ENCODE measurements around the gene JPH3.

JPH3 gene

DNA sequence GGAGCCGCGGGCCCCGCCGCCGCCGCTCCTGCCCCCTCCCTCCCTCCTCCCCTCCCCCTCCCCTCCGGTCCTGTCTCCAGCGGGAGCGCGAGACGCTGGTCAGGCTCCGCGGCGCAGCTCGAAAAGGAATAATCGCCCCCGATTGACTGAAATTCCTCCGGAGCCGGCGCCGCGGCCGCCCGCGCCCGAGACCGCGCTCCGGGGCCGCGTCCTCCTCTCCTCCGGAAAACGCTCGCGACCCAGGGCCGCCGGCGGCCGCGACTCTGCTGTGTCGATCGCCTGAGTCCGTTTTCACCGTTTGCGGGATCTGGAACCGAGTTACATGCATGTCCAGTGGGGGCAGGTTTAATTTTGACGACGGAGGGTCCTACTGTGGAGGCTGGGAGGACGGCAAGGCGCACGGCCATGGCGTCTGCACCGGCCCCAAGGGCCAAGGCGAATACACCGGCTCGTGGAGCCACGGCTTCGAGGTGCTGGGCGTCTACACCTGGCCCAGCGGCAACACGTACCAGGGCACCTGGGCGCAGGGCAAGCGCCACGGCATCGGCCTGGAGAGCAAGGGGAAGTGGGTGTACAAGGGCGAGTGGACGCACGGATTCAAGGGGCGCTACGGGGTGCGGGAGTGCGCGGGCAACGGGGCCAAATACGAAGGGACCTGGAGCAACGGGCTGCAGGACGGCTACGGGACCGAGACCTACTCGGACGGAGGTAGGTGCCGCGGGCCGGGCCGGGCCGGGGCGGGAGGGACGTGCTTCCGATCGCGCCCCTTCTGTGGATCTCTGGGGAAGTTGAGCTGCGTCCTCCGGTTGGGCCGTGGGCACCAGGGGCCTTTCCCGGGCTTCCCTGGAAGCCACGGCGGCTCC is 744 bp downstream of the JPH3 start:
- DNase-seq: no peak

DNA sequence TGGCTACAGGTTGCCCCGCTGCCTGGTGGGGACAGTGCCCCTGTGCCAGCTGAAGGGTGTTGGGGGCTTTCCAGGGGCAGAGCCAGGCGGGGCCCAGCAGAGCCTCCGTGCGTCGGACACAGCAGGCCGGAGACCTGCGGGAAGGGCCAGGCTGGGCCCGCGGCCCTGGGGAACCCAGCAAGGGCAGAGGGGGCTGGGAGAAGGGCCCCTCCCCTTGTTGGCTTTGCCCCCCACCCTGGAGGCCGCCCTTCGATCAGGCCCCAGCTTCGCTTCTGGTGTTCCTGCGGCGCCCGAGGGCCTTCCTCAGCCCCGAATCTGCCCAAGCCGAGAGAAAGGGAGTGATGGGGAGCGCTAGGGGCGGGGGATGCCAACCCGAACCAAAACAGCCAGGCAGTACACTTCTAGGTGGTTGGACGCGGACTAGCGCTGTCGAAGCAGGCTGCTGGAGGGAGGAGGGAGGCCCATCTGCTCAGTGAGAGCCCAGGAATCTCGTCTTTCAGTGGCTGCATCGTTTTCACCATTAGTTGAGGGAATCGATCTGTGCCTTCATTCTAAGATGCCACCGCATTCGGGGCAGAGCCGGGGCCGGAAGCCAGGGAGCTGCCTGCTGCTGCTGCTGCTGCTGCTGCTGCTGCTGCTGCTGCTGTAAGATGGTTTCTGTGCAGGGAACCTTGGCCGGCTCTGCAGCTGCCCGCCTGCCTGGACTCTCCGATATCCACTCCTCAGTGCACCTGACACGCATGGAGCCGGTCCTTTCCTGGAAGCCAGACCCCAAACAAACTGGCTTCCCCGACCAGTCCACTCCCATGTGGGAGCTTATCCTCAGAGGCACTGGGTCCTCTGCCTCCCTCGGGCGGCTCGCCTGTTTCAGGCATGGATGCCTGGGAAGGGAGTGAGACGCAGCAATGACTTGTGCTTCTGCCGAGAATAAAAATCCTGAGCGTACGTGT is 1.7 kb downstream of the JPH3 start:
- no peak for DNase-seq

DNA sequence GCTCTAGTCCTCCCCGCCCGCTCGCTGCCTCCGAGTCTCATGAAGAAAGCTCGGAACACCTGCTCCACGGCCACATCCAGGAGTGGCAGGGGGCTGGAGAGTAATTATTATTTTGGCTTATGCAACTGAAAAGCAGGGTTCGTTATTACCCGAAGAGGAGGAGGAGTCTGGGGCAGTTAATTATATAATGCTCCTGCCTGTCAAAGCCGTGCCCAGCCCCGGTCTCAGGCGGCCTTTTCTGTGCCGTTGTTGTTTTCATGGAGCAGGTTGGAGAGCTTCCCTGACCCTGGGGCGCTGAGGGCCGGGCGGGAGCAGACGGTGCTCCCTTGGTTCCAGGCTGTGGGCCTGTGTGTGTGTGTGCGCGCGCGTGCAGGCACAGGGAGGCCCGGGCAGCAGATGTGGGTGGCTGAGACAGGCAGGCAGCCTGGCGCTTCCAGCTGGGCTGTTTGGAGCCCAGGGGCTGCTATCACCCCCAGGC is 2.4 kb downstream of the JPH3 start:
- DNase-seq: no peak

DNA sequence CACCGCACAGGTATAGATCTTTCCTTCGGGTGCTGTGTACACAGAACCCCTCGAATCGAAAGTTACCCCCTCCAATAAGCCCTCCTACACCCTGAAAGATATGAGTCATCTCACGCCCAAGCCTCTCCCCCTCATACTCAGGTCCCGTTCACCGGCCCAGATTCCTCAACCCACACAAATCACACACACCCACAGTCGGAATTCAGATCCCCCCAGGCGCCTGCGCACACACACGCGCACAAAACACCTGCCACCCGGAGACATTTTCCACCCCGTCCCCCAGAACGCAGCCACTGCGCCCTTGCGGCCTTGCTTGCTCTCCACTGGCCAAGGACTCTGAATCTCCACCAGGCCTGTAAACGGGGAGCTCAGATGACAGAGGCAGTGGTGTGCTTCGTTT is 4.9 kb downstream of the JPH3 start:
- no peak for DNase-seq

DNA sequence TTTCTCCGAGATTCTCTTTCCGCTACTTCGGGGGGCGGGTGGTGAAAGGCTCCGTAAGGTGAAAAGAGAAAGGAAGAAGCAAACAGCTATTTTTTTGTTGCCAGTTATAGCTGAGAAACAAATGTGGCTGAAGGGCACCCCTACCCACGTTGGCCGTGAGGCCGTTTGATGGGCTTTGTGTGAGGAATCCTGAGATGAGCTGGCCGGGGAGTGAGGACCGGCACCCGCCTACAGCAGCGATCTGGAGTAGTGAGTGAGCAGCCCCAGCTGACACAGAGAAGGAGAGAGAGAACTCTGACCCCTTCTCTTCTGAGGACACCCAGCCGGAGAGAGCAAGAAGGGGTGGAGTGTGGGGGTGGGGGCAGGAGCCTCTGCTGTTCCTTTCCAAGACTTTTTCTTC is 5.6 kb downstream of the JPH3 start:
- DNase-seq: no peak

DNA sequence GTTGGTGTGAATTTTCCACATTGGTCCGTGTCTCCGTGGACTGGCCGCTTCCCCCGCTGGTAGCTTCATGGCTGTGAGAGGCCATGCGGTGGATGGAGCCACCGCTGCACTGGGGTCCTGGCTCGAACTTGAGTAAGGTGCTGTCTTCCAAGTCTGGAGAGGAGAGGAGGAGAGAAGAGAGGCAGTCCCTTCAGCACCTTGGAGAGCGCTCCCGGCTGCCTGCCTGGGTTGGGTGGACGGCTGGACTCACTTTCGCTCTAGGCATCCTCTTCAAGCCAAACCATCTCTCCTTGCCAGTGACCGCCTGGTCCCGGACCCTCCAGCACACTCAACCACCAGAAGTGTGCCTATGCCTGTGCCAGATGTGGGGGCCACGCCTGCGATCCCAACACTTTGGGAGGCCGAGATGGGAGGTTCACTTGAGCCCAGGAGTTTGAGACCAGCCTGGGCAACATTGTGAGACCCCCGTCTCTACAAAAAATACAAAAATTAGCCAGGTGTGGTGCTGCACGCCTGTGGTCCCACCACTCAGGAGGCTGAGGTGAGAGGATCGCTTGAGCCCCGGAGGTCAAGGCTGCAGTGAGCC is 6.2 kb downstream of the JPH3 start:
- peak; percentile 78 for DNase-seq

DNA sequence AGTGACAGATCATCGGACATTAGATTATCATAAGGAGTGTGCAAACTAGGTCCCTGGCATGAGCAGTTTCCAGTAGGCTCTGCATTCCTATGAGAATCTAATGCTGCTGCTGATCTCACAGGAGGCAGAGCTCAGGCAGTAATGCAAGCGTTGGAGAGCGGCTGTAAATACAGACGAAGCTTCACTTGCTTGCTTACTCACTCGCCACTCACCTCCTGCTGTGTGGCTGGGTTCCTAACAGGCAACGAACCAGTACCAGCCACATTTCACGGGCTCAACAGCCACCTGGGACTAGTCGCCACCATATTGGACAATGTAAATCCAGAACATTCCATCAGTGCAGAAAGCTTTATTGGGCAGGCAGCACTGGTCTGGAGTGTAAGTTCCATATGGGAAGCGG is 7.7 kb downstream of the JPH3 start:
- DNase-seq: no peak

DNA sequence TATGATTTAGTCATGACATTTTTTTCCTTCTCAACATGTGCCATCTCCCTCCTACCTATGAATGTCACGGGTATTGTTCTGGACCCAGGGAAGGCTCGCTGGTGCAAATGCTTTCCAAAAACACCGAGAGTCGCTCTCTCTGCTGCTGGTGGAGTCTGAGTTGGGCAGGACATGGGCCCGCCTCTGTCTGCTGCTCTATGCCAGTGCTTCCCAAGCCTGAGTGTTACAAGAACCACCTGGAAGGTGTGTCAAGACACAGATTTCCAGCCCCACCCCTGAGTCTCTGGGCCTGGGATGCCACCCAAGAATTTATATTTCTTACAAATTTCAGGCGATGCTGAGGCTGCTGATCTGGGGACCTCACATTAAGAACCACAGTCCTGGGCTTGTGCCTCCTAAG is 9.1 kb downstream of the JPH3 start:
- no peak for DNase-seq

DNA sequence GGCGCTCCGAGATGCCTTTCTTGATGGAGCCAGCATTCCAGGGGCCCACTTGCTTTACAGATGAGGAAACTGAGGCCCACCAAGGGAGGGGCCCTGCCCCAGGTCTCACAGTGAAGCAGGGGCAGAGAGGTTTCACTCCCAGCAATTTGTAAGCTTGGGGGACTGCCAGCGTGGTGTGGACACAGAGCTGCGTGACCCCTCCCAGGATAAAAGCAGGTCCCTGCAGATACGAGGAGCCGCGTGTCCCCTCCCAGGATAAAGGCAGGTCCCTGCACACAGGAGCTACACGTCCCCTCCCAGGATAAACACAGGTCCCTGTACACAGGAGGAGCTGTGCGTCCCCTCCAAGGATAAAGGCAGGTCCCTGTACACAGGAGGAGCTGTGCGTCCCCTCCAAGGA is 11.7 kb downstream of the JPH3 start:
- DNase-seq: no peak

DNA sequence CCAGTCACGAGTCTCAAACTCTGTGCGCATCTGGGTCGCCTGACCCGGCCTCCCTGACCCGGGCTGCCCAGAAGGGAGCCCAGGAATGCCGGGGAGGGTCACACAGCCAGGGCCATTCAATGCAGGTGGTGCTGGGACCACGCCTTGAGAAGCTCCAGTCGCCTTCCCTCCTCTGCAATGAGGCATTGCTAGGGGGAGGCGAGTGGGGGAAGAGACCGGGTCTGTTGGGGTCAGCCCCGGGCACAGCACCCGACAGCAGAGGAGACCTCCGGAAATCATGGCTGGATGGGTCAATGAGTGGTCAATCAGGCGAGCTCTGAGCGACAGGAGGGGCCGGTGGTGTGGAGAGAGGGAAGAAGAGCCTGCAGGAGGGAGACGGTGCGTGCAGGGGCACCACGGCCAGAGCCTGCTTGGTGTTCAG is 13.3 kb downstream of the JPH3 start:
- DNase-seq: no peak

DNA sequence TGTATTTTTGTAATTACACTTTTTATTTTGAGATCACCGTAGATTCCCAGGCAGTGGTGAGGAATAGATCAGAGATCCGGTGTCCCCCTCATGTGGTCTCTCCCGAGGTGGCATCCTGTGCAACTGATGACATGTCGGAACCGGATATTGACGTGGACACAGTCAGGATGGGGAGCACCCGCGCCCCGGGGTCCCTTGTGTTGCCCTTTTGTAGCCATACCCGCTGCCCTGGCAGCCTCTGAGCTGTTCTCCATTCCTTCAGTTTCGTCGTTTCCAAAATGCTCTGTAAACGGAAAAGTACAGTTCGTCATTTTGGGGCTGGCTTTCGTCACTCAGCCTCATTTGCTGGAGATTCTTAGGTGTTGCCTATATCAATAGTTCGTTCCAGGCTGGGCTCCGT is 14.2 kb downstream of the JPH3 start:
- DNase-seq: no peak

DNA sequence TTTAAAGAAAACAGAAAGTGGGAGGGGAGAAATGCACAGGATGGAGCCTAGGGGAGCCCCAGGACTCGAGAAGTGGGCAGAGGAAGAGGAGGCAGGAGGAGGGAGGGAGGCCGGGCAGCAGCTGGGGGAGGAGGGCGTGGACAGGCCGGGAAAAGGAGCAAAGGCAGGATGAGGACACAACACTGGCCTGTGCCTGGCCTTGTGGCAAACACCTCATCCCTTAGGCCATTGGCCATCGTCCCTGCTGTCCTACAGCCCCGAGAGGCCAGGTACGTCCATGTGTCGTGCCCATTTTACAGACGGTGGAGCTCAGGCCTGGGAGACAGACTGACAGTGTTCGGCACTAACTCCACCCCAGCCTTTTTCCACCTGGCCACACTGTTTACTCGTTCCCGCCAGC is 15.9 kb downstream of the JPH3 start:
- DNase-seq: no peak

DNA sequence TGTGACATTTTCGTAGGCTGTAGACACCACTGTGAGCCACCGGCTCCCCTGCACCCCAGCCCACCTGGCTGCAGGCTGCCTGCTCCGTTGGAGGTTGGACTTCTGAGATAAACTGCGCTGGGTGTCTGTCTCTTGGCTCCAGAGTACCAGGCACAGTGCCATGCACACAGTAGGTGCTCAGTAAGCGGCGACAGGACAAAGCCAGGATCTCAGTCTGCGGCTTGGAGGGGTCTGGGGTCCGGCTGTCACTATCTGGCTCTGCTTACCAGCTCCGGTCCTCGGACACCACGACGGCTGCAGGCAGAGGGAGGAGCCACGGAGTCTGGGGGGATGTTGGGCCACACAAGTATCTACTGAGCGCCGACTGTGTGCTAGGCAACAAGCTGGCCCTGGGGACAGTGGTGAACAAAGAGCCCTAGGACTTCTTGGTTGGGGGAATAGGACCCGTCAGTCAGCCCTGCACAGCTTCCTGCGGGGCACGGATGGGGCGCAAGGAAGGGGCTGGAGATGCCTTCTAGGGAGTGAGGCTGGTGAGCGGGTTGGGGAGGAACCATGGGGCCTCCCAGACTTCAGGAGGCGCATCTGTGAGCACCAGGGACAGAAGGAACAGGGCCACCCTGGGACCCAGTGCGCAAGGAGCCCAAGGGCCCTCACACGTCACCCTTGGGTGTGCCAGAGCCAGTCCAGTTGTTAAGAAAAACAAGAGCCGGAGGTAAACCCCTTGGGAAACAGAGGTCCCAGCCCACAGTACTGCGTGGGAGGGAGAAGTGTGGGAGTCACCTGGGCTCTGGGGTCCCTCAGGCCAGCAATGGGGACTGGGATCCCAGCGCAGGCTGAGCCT is 17.3 kb downstream of the JPH3 start:
- DNase-seq: no peak

DNA sequence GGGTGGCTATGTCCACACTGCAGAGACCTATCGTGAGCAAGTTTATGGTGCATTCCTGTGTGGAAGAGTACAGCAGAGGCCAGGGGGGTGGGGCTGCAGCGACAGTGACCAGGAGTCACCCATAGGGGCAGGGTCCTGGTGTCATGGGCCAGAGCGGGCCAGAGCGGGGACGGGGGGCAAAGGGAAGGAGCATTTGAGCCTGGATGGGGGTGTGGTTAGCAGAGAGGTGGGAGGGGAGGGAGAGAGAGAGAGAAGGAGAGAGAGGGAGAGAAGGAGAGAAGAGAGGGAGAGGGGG is 17.8 kb downstream of the JPH3 start:
- DNase-seq: no peak

DNA sequence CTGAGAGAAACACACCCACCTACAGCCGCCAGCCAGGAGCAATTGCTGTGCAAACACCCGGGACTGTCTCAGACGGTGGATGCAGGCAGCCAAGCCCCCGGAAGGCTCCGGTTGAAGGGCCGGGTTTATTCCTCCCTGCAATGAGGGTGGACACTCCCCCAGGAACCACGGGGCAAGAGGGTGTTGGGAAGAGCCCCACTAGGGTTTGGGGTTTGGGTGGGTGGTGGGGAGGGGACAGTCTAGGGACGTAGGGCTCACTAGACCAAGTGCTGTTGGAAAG is 19.2 kb downstream of the JPH3 start:
- DNase-seq: no peak

DNA sequence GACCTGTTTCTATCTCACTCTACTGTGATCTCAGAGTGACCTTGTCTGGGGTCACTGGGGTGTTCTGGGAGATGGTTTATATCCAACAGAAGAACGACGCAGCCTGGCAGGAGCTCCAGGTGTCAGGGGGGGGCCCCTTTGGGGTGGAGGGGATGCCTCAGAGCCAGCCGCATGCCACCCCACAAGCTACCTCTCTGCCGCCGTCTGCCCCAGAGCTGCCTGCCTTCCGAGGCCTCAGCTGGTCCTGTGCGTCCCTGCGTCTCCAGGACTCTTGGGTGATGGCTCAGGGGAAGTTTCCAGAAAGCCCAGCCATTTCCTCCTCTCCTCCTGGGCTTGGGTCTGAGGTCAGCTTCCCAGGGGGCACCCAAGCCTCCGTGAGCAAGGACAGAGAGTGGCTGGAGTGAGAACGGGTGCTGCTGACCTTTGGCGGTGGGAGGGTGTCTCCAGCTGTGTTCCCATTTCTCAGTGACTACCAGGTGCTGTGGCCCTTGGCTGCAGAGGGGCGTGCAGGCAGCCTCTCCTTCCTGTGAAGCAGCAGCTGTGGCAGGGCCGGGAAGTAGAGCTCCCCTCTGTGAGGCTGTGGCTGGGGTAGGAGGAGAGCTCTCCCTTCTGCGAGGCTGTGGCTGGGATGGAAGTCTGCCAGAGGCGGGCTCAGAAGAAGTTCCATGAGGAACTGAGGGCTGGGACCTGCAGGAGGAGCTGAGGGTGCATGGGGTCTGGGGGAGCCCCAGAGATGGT is 19.8 kb downstream of the JPH3 start:
- DNase-seq: no peak

DNA sequence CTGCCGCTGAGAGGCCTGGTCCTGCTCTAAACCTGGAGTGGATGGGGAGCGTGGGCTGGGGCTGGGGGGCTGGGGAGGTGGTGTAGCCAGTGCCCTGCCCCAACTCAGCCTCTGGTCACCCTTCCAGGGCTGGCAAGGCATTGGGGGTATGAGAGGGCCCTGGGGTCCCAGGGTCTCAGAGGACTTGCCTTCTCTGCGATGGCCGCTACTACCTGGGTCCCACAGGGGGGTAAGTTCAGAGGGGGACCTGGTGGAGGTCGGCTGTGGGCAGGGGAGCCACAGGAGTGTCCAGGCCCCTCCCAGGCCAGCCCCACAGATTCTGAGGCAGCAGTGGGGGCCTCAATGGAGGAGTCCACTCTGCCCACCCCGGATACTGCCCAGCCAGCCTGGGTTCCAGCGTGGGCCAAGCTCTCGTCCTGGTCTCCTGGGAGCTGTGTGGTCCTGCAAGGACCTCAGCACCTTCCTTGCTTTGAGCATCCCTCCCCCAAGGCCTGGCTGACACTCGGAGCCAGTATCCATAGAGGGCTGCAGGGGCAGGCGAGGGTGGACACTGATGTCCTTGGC is 20.5 kb downstream of the JPH3 start:
- DNase-seq: no peak

DNA sequence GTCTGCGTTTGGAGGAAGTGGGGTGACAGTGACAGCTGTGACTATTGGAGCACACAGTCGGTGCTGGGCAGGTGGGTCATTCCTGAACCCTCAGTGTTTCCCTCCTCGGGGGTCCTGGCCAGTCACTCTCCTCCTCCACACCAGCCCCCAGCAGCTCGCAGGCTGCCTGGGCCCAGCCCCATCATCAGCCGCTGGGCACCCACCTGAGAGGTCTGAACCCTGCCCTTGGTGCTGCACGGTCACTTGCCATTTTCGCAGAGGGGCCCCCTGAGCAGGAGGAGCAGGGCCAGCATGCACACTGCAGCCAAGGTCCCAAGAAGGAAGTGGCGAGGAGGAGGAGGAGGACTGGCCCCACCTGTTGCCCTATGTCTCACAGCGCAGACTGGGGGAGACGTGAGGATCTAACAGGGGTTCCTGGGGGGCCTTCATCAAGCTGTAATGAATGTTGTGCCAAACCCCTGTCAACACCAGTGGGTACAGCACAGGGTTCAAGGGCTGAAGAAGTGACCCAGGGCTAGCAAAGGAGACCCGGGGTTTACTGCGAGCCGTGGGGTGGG is 23.0 kb downstream of the JPH3 start:
- no peak for DNase-seq

DNA sequence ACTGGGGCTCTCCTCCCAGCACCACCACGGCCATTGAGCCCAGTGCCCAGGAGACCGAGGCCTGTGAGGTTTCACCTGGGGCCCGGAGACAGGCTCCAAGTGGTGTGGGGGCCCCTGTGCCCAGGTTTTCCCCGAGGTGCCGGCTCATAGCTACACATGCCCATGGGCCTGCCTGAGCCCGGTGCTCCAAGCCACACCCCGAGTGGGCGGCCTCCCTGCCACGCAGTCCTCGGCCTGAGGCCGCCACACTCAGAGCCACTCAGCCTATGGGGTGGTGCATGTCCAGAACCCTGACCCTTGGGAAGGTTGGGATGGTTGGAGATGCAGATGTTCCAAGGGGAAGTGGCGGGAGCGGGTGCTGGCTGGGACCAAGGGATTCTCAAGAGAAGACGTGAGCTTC is 24.1 kb downstream of the JPH3 start:
- no peak for DNase-seq

DNA sequence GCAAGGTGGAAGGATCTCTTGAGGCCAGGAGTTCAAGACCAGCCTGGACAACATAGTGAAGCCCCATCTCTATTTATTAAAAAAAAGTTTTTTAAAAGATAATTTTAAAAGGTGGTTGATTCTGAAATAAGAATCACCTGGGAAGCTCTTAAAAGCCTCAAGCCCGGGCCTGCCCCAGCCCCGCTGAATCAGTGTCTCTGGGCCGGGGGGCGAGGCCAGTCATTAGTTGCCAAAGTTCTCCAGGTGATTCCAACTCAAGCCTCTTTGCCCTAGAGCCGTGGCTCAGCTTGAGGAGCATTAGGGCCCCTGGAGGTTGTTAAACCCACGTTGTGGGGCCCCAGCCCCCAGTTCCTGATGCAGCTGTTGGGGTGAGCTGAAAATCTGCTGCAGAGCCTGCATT is 24.6 kb downstream of the JPH3 start:
- no peak for DNase-seq

DNA sequence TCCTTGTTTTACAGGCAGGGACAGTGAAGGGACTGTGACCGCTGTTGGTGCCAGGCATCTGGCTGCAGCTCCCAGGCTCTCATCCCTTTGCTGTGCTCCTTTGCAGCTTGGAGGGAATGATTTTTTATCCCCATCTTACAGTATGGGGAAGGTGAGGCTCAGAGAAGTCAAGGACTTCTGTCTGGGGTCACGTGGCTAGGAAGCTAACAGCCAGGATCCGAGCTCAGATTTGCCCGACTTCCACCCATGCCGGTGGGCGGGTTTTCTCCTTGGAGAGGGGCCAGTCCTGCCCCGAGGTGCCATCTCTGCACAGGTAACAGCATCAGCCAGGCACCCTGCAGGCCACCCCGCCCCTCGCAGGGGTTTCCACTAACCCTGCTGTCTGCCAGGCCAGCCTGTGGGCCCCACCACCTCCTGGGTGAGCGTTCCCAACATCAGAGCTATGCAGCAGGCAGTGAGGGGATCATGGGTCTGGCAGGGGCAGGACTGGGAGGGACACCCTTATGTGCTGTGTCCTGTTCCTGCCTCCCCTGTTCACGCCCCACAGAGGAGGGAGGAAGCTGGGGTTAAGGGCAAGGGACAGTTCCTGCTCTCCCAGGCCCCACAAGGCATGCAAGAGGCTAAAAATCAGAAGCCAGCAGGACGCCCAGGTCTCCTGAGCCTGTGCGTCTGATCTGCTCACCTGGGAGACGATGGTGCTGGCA is 25.4 kb downstream of the JPH3 start:
- no peak for DNase-seq
